Spleen (tissue), 7 donors: Measurements from ENCODE around the gene PCBP3.

Source experiments
- CTCF ChIP-seq, 11 experiments: fragments of 200-600 bp in 7 of 11; fragments of 450-650 bp in 4 of 11; sonication (generic) in 4 of 11; IDR thresholded peaks in 8 of 11; conservative IDR thresholded peaks in 3 of 11; 1 replicate in 7 of 11; 2 replicates in 4 of 11; pipeline versions ENCODE4 v1.4.0 to v1.8.0; 2016 to 2021; ENCODE audit warnings: antibody characterized with exemption in 11 of 11, inconsistent platforms in 4 of 11, mild to moderate bottlenecking in 1 of 11
- POLR2A ChIP-seq, 3 donors: fragments of 450-650 bp; IDR thresholded peaks; one replicate each; pipeline ENCODE4 v1.5.1; 2017; ENCODE audit warnings: antibody characterized with exemption in 3 of 3, mild to moderate bottlenecking in 1 of 3
- POLR2AphosphoS5 ChIP-seq, 3 donors: sonication (generic); formaldehyde crosslinking; IDR thresholded peaks; one replicate each; pipeline ENCODE4 v1.5.1; 2017; ENCODE audit warnings: antibody characterized with exemption in 3 of 3
- donor health status: DM: no; HTN: no; CAD: no; lungs with moderate emphysema.
- donor health status: DM: no; HTN: no; CAD: no.
- donor health status: DM: no; HTN: no; CAD: no.

DNA sequence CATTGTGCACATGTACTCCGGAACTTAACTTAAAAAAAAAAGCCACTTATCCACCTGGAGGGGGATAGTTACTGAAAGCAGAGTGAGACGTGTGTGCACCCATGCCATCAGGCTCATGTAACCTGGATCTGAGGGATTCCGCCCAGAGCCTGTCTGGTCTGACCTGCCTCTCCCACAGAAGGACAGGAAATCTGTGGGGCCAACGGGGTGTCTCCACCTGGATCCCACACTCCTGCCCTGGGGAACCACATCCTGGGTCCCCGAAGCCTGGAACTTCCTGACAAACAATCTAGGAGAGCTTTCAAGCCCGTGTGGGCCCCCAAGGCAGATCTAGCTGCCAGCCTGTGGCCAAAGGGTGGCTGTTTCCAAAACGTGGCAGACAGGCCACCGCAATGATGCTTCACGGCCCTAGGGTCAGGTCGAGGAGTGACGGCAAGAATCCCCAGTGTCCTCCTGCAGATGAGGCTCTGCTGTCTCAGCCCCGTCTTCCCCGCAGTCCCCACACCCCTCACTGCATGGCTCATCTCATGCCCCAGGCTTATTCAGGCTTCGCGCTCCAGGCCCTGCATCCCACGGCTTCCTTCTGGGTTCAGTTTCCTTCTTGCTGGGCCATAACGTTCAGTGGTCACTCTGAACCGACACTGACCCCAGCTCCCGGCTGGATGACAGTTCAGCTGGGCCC is 21.0 kb upstream of the PCBP3 start:
- TF ChIP-seq POLR2A (IDR thresholded peaks at IDR 0.05) (no peak), CTCF (IDR thresholded peaks at IDR 0.05 in 8 of 11, conservative IDR thresholded peaks at IDR 0.05 in 3 of 11) (no peak), POLR2AphosphoS5 (IDR thresholded peaks at IDR 0.05) (no peak)
